ENCODE results near the gene CYRIA. TPM values are rescaled to one million over a fixed set of nuclear protein-coding genes. Genes with fewer than 3 reads are reported as not detected.

The CYRIA gene
- total and polyA plus RNA-seq, 4 donors, result 1.9 to 24.9 (median 7.9) TPM

- DNase-seq (peak; percentile 60 to 83), ATAC-seq (ENCODE audit: low FRiP score) (peak; percentile 45)
- peak overlapping the region in 1 of 2 donors; percentile 14 for H3K27ac ChIP-seq (ENCODE audit: low read depth in 1 of 2, low read length in 2 of 2)
- no peaks in the 10 kb centered on the region for H3K27me3 ChIP-seq (ENCODE audit: control insufficient read depth in 1 of 2, insufficient read depth in 2 of 2, low read length in 1 of 2)
- intact Hi-C loops (cut with DNase I), result no loop called here
- H3K4me3 ChIP-seq (ENCODE audit: low read length in 2 of 2), result peak overlapping the region in 1 of 2 donors; percentile 71
- H3K36me3 ChIP-seq (ENCODE audit: control insufficient read depth in 1 of 2, insufficient read depth in 2 of 2, low read length in 1 of 2), result no peaks in the 10 kb centered on the region
- no peaks in the 10 kb centered on the region for H3K4me1 ChIP-seq (ENCODE audit: control insufficient read depth in 1 of 2, insufficient read depth in 2 of 2, low read length in 2 of 2)
- 20 to 25% methylated on average over 9 of the region's 9 CpGs for WGBS, 2 donors
- H3K9me3 ChIP-seq (ENCODE audit: control insufficient read depth, low read length), result no peaks in the 10 kb centered on the region
Measured at GRCh38 chr2:16664052-16664731, 1.4 kb downstream of the CYRIA start.

DNA sequence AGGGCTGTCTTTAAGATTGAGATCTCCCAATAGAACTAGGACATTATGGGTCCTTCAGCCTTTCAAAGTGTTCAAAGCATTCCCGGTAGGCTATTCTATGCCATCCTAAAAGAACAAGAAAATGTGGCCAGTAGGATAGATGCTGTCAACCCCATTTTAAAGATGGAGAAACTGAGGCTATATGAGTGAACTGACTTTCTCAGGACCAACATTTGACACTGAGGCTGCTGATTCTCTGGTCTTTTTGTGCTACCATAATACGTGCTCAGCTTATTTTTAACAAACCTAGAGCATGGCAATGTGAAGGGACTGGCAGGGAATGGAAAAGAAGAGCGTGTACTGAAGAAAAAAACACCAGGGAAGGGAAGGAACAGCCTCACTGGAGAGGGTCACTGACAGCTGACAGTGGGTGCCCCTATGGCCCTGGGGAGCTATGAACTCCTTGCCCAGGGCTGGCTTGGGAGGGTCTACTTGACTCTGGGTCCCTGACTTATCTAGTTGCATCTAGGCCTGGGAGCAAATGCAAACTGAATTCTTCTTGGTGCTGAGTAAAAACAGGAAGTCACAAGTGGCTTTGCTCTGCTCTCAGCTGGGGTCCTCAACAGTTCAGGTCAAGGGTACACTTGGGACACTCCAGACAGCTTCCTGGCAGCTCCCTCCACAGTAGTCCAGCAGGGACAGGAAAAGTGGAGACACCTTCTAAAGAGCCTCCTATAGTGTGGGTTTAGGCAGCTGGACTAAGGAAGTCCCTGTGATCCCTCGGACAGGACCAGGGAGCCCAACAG is 2.3 kb downstream of the CYRIA start:
- H3K27ac ChIP-seq (ENCODE audit: low read depth in 1 of 2, low read length in 2 of 2), result no peak overlapping the region
- no peak for DNase-seq
- no peaks in the 10 kb centered on the region for H3K9me3 ChIP-seq (ENCODE audit: control insufficient read depth, low read length)
- no peaks in the 10 kb centered on the region for H3K4me1 ChIP-seq (ENCODE audit: control insufficient read depth in 1 of 2, insufficient read depth in 2 of 2, low read length in 2 of 2)
- H3K27me3 ChIP-seq (ENCODE audit: control insufficient read depth in 1 of 2, insufficient read depth in 2 of 2, low read length in 1 of 2), result no peaks in the 10 kb centered on the region
- H3K4me3 ChIP-seq (ENCODE audit: low read length in 2 of 2), result no peak overlapping the region
- intact Hi-C loops (cut with DNase I), result no loop called here
- H3K36me3 ChIP-seq (ENCODE audit: control insufficient read depth in 1 of 2, insufficient read depth in 2 of 2, low read length in 1 of 2), result no peaks in the 10 kb centered on the region
- ATAC-seq (ENCODE audit: low FRiP score), result no peak
- WGBS, 2 donors, result 89 to 92% methylated on average over 4 of the region's 4 CpGs

DNA sequence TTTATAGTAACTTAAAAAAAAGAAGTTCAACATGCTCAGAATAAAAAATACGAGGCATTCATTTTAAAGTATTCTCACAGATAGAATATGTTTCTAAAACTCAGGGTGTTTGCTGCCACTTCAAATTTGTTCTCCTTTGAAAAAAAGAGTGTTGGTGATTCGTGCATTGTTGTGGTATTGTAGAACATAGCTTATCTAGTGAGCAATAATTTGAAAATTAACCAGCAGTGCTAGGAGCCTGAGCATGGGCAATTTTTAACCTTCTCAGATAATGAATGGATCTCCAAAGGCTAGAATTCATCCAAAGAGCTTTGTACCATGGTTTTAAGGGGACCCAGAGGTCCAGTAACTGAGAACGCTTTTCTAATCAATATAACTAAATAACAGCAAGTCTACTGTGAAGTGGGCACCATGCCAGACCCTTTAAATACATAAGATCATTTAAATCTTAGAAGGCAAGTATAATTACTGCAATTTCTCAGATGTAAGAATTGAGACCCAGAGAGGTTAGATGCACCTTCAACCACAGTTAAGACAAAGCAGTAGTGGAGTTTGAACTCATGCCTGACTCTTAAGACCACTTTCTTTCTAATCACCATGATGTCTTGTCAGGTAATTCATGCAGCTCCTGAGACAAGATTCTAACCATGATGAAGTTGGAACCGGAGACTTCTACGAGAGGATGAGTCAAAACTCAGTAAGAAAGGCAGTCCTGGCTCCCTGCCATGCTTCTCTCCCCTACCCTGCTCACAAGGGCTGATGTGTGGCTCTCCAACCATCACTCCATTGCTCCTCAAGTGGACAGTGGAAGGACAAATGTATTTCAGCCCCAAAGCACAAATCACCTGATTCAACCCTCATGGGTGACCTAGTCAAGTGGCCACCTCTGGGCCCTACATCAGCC is 3.4 kb downstream of the CYRIA start:
- DNase-seq (peak in 1 of 2 donors; percentile 52), ATAC-seq (ENCODE audit: low FRiP score) (no peak)

DNA sequence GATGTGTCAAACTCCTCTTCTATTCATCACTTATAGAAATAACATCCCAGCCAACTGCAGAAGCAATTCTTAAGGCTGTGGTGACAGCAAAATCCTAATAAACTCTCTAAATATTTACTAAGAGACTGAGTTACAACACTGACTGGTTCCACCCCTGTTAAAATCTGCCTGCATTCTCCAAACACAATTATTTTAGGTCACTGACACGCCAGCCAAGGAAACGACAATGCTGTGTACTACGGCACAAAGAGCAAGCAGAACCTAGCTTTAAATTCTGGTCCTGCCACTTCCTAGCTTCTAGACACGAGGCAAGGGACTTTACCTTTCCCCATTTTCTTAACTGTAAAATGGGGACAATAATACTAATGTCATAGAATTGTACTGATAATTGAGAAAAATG is 4.1 kb downstream of the CYRIA start:
- Histone ChIP-seq H3K27me3 (ENCODE audit: control insufficient read depth in 1 of 2, insufficient read depth in 2 of 2, low read length in 1 of 2) (no peaks in the 10 kb centered on the region), H3K4me1 (ENCODE audit: control insufficient read depth in 1 of 2, insufficient read depth in 2 of 2, low read length in 2 of 2) (no peaks in the 10 kb centered on the region), H3K9me3 (ENCODE audit: control insufficient read depth, low read length) (no peaks in the 10 kb centered on the region), H3K36me3 (ENCODE audit: control insufficient read depth in 1 of 2, insufficient read depth in 2 of 2, low read length in 1 of 2) (no peaks in the 10 kb centered on the region), H3K4me3 (ENCODE audit: low read length in 2 of 2) (no peak overlapping the region), H3K27ac (ENCODE audit: low read depth in 1 of 2, low read length in 2 of 2) (no peak overlapping the region)
- intact Hi-C loops (cut with DNase I), result no loop called here
- ATAC-seq (ENCODE audit: low FRiP score), result no peak
- 66 to 68% methylated on average over 4 of the region's 4 CpGs for WGBS, 2 donors
- no peak for DNase-seq

More for the DNA sequence above, 3.4 kb downstream of the CYRIA start:
- 85 to 86% methylated on average over 5 of the region's 5 CpGs for WGBS, 2 donors
- Histone ChIP-seq H3K27me3 (ENCODE audit: control insufficient read depth in 1 of 2, insufficient read depth in 2 of 2, low read length in 1 of 2) (no peaks in the 10 kb centered on the region), H3K4me1 (ENCODE audit: control insufficient read depth in 1 of 2, insufficient read depth in 2 of 2, low read length in 2 of 2) (no peaks in the 10 kb centered on the region), H3K9me3 (ENCODE audit: control insufficient read depth, low read length) (no peaks in the 10 kb centered on the region), H3K4me3 (ENCODE audit: low read length in 2 of 2) (no peak overlapping the region), H3K36me3 (ENCODE audit: control insufficient read depth in 1 of 2, insufficient read depth in 2 of 2, low read length in 1 of 2) (no peaks in the 10 kb centered on the region), H3K27ac (ENCODE audit: low read depth in 1 of 2, low read length in 2 of 2) (no peak overlapping the region)
- intact Hi-C loops (cut with DNase I), result no loop called here

- H3K36me3 ChIP-seq (ENCODE audit: control insufficient read depth in 1 of 2, insufficient read depth in 2 of 2, low read length in 1 of 2), result no peaks in the 10 kb centered on the region
- DNase-seq (no peak), ATAC-seq (ENCODE audit: low FRiP score) (no peak)
- intact Hi-C loops (cut with DNase I), result no loop called here
- H3K27me3 ChIP-seq (ENCODE audit: control insufficient read depth in 1 of 2, insufficient read depth in 2 of 2, low read length in 1 of 2), result no peaks in the 10 kb centered on the region
- no peaks in the 10 kb centered on the region for H3K4me1 ChIP-seq (ENCODE audit: control insufficient read depth in 1 of 2, insufficient read depth in 2 of 2, low read length in 2 of 2)
- no peaks in the 10 kb centered on the region for H3K9me3 ChIP-seq (ENCODE audit: control insufficient read depth, low read length)
- H3K4me3 ChIP-seq (ENCODE audit: low read length in 2 of 2), result no peak overlapping the region
- WGBS, 2 donors, result 72 to 73% methylated on average over 4 of the region's 4 CpGs
- H3K27ac ChIP-seq (ENCODE audit: low read depth in 1 of 2, low read length in 2 of 2), result no peak overlapping the region
Measured at GRCh38 chr2:16660556-16660955, 5.1 kb downstream of the CYRIA start.

DNA sequence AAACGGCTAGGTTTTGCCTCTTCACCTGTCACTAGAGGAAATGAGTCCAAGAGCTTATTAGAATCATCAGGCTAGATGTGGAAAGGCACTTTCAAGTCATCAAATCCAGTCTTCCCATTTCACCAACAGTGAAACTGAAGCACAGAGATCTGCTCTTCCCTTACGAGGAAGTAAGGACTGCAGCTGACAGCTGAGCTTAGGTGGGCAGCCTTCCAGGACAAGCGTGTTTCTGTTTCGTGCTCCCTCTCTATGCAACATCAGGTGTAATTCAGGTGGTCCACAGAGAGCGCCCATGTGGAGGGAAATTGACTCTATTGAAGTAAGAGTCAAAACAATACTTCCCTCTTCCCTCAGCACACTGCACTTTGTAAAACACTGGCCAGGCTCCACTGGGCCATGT is 5.5 kb downstream of the CYRIA start:
- WGBS, 2 donors, result 78 to 79% methylated on average over 5 of the region's 5 CpGs
- no peak for ATAC-seq (ENCODE audit: low FRiP score)
- no peak overlapping the region for H3K27ac ChIP-seq (ENCODE audit: low read depth in 1 of 2, low read length in 2 of 2)
- H3K4me3 ChIP-seq (ENCODE audit: low read length in 2 of 2), result no peak overlapping the region
- no peaks in the 10 kb centered on the region for H3K9me3 ChIP-seq (ENCODE audit: control insufficient read depth, low read length)
- no peaks in the 10 kb centered on the region for H3K36me3 ChIP-seq (ENCODE audit: control insufficient read depth in 1 of 2, insufficient read depth in 2 of 2, low read length in 1 of 2)
- DNase-seq, result no peak
- no peaks in the 10 kb centered on the region for H3K4me1 ChIP-seq (ENCODE audit: control insufficient read depth in 1 of 2, insufficient read depth in 2 of 2, low read length in 2 of 2)
- H3K27me3 ChIP-seq (ENCODE audit: control insufficient read depth in 1 of 2, insufficient read depth in 2 of 2, low read length in 1 of 2), result no peaks in the 10 kb centered on the region
- intact Hi-C loops (cut with DNase I), result no loop called here

DNA sequence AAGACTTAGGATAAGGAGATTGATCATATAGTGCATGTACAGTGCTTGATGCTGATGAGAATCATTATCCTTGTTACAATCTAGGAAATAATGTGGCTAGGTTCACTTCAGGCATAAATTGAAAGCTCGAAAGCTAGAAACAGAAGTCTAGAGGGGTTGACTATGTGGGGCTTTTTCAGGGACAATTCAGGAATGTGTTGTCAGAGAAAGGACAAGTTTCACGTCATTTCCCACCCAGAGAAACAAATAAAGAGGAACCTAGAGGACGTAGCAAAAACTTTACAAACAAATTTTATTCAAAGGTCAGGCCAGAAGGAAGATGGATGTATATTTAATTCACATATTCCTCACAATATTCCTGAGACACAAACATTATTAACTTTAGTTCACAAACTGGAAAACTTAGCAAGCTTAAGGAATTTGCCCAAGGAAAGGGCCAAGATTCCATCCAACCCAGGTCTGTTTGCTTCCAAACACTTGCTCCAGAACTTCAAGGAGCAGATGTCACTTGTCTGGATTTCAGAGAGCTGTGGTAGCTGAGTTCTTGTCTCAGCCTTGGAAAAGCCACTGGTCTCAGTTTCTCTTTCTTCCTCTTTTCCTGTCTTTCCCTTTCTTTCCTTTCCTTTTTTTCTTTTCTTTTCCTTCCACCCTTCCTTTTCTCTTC is 7.4 kb downstream of the CYRIA start:
- Histone ChIP-seq H3K27ac (ENCODE audit: low read depth in 1 of 2, low read length in 2 of 2) (no peak overlapping the region), H3K4me1 (ENCODE audit: control insufficient read depth in 1 of 2, insufficient read depth in 2 of 2, low read length in 2 of 2) (no peaks in the 10 kb centered on the region)

DNA sequence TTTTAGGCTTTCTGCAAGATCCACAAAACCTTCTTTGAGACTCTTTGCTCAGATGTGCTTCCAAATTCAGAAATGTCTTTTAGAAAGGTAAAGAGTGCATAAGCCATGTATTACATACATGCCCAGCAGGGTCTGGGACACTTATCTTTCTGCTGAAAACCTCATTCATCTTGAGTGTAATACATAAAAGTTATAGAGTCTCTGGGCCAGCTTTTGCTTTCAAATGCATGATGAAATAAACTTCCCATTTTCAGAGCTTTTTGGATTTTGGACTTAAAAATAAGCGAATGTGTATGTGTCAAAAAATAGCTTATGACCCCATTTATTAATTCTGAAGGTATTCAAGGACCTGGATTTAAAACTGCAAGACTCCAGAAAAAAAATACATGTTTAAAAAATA is 8.0 kb downstream of the CYRIA start:
- H3K4me3 ChIP-seq (ENCODE audit: low read length in 2 of 2), result no peak overlapping the region
- H3K4me1 ChIP-seq (ENCODE audit: control insufficient read depth in 1 of 2, insufficient read depth in 2 of 2, low read length in 2 of 2), result peaks cover 0 to under 1% of the 10 kb centered on the region in 2 donors
- no peaks in the 10 kb centered on the region for H3K9me3 ChIP-seq (ENCODE audit: control insufficient read depth, low read length)
- intact Hi-C loops (cut with DNase I), result no loop called here
- DNase-seq (no peak), ATAC-seq (ENCODE audit: low FRiP score) (no peak)
- H3K27ac ChIP-seq (ENCODE audit: low read depth in 1 of 2, low read length in 2 of 2), result no peak overlapping the region
- no peaks in the 10 kb centered on the region for H3K36me3 ChIP-seq (ENCODE audit: control insufficient read depth in 1 of 2, insufficient read depth in 2 of 2, low read length in 1 of 2)
- WGBS, 2 donors, result 49 to 64% methylated on average over 1 of the region's 1 CpG
- no peaks in the 10 kb centered on the region for H3K27me3 ChIP-seq (ENCODE audit: control insufficient read depth in 1 of 2, insufficient read depth in 2 of 2, low read length in 1 of 2)

More for the DNA sequence above, 7.4 kb downstream of the CYRIA start:
- Histone ChIP-seq H3K4me3 (ENCODE audit: low read length in 2 of 2) (no peak overlapping the region), H3K36me3 (ENCODE audit: control insufficient read depth in 1 of 2, insufficient read depth in 2 of 2, low read length in 1 of 2) (no peaks in the 10 kb centered on the region), H3K27me3 (ENCODE audit: control insufficient read depth in 1 of 2, insufficient read depth in 2 of 2, low read length in 1 of 2) (no peaks in the 10 kb centered on the region), H3K9me3 (ENCODE audit: control insufficient read depth, low read length) (no peaks in the 10 kb centered on the region)
- DNase-seq (no peak), ATAC-seq (ENCODE audit: low FRiP score) (no peak)
- intact Hi-C loops (cut with DNase I), result no loop called here
- WGBS, 2 donors, result 44 to 50% methylated on average over 3 of the region's 3 CpGs

Measured in aorta (tissue), 5 donors.